H1 (cell line): ENCODE measurements around the gene PTGES2. TPM values are rescaled to one million over a fixed set of nuclear protein-coding genes. Genes with fewer than 3 reads are reported as not detected.
A peak's percentile ranks its signal among the peaks of the same experiment; 100 is the strongest.

ENCODE experiments used
- CTCF ChIA-PET: fragments of 300-600 bp; sonication (Branson Sonifier 250); formaldehyde crosslinking; loops from one replicate; lab custom pipeline; 2021; ENCODE audit not compliant: partially characterized antibody; lab: Charles Lee
- POLR2A ChIA-PET: fragments of 300-600 bp; sonication (Branson Sonifier 250); formaldehyde crosslinking; loops from one replicate; lab custom pipeline; 2021; ENCODE audit warnings: inconsistent platforms; ENCODE audit not compliant: partially characterized antibody; lab: Charles Lee
- DNase-seq, 2 experiments: peaks; one replicate each; pipeline versions ENCODE4 v3.0.0 to v3.0.0-alpha.2; 2010 to 2022; ENCODE audit warnings: low spot score in 2 of 2, low read depth in 1 of 2, mixed read lengths in 1 of 2
- FAIRE-seq: peaks from 2 replicates; lab custom pipeline; 2011; peaks lifted over from hg19 to GRCh38; lab: Jason Lieb, UNC
- H2AFZ ChIP-seq: 2 replicates; pipeline ENCODE4 v1.8.1; 2012; ENCODE audit warnings: low read length, inconsistent platforms
- H2AK5ac ChIP-seq: 2 replicates; pipeline ENCODE4 v1.6.1; 2013; ENCODE audit warnings: low read depth, low read length
- H2BK120ac ChIP-seq: replicated peaks from 2 replicates; pipeline ENCODE3; 2013; ENCODE audit warnings: low read depth, low read length, inconsistent platforms
- H2BK12ac ChIP-seq: 2 replicates; pipeline ENCODE4 v1.6.1; 2013; ENCODE audit warnings: low read depth, low read length
- H2BK15ac ChIP-seq: 2 replicates; pipeline ENCODE4 v1.6.1; 2013; ENCODE audit warnings: low read length
- H2BK20ac ChIP-seq: 2 replicates; pipeline ENCODE4 v1.6.1; 2013; ENCODE audit warnings: low read length
- H2BK5ac ChIP-seq: 2 replicates; pipeline ENCODE4 v1.6.1; 2013; ENCODE audit warnings: low read depth, low read length
- H3K14ac ChIP-seq: 2 replicates; pipeline ENCODE4 v1.6.1; 2013; ENCODE audit warnings: inconsistent platforms; ENCODE audit not compliant: insufficient read length
- H3K18ac ChIP-seq: 2 replicates; pipeline ENCODE4 v1.6.1; 2013; ENCODE audit warnings: low read length; ENCODE audit errors: extremely low read depth
- H3K23ac ChIP-seq: 2 replicates; pipeline ENCODE4 v1.6.1; 2013; ENCODE audit warnings: inconsistent platforms; ENCODE audit not compliant: insufficient read length
- H3K23me2 ChIP-seq: 2 replicates; pipeline ENCODE4 v1.6.1; 2013; ENCODE audit warnings: low read depth, low read length
- H3K27ac ChIP-seq: 2 replicates; pipeline ENCODE4 v1.6.1; 2011; ENCODE audit warnings: low read depth, low read length, inconsistent platforms
- H3K27me3 ChIP-seq, 4 experiments: replicated peaks in 1 of 4; 1 replicate in 1 of 4; 2 replicates in 3 of 4; pipeline versions ENCODE4 v1.6.1 to v1.8.1; 2011 to 2013; ENCODE audit warnings: low read length in 3 of 4, mild to moderate bottlenecking in 3 of 4, inconsistent platforms in 2 of 4, mixed read lengths in 2 of 4, moderate library complexity in 1 of 4; ENCODE audit not compliant: control insufficient read depth in 3 of 4, insufficient read depth in 3 of 4; ENCODE audit errors: extremely low read depth in 1 of 4
- H3K36me3 ChIP-seq, 4 experiments: 2 replicates each; pipeline versions ENCODE4 v1.6.1 to v1.8.1; 2011 to 2013; ENCODE audit warnings: mild to moderate bottlenecking in 4 of 4, low read length in 3 of 4, moderate library complexity in 2 of 4, control low read depth in 1 of 4, inconsistent platforms in 1 of 4; ENCODE audit not compliant: insufficient read depth in 4 of 4, control insufficient read depth in 2 of 4
- H3K4ac ChIP-seq: replicated peaks from 2 replicates; pipeline ENCODE3; 2013; ENCODE audit warnings: low read length, low read depth, mixed read lengths, inconsistent platforms; ENCODE audit not compliant: insufficient read length
- H3K4me1 ChIP-seq, 4 experiments: replicated peaks in 1 of 4; 1 replicate in 1 of 4; 2 replicates in 3 of 4; pipeline versions ENCODE4 v1.6.1 to v1.8.1; 2011 to 2013; ENCODE audit warnings: low read length in 3 of 4, inconsistent platforms in 2 of 4, mixed read lengths in 1 of 4; ENCODE audit not compliant: insufficient read depth in 4 of 4, control insufficient read depth in 3 of 4
- H3K4me2 ChIP-seq, 2 experiments: 2 replicates each; pipeline versions ENCODE4 v1.6.1 to v1.8.1; 2011 to 2013; ENCODE audit warnings: low read depth in 2 of 2, low read length in 2 of 2, control low read depth in 1 of 2, inconsistent platforms in 1 of 2, mild to moderate bottlenecking in 1 of 2; ENCODE audit not compliant: insufficient read depth in 1 of 2
- H3K4me3 ChIP-seq, 4 experiments: fragments of 200-600, 300-600 bp in 1 of 4; sonication (generic), shearing (Covaris generic), sonication (Bioruptor Twin) in 1 of 4; 2 replicates each; pipeline versions ENCODE4 v1.5.1 to v1.8.1; 2011 to 2016; ENCODE audit warnings: low read length in 4 of 4, low read depth in 3 of 4, control low read depth in 2 of 4, inconsistent platforms in 2 of 4, mild to moderate bottlenecking in 2 of 4, mixed read lengths in 1 of 4, moderate library complexity in 1 of 4; ENCODE audit not compliant: insufficient read depth in 2 of 4; ENCODE audit errors: extremely low read depth in 1 of 4
- H3K56ac ChIP-seq: replicated peaks from 2 replicates; pipeline ENCODE3; 2013; ENCODE audit warnings: low read depth, mild to moderate bottlenecking, mixed read lengths, low read length, inconsistent platforms; ENCODE audit not compliant: insufficient read length
- H3K79me1 ChIP-seq: 2 replicates; pipeline ENCODE4 v1.6.1; 2013; ENCODE audit warnings: low read depth, low read length, control low read depth
- H3K79me2 ChIP-seq, 2 experiments: 2 replicates each; pipeline versions ENCODE4 v1.6.1 to v1.8.1; 2012 to 2013; ENCODE audit warnings: low read length in 2 of 2, mild to moderate bottlenecking in 2 of 2, inconsistent platforms in 1 of 2; ENCODE audit not compliant: insufficient read depth in 2 of 2, control insufficient read depth in 1 of 2
- H3K9ac ChIP-seq, 4 experiments: replicated peaks in 1 of 4; 1 replicate in 1 of 4; 2 replicates in 3 of 4; pipeline versions ENCODE4 v1.6.1 to v1.8.1; 2011 to 2013; ENCODE audit warnings: low read depth in 3 of 4, low read length in 3 of 4, control low read depth in 2 of 4, mild to moderate bottlenecking in 2 of 4, moderate library complexity in 2 of 4, inconsistent platforms in 1 of 4; ENCODE audit errors: extremely low read depth in 1 of 4
- H3K9me3 ChIP-seq, 2 experiments: 2 replicates each; pipeline versions ENCODE4 v1.6.1 to v1.8.1; 2012 to 2013; ENCODE audit warnings: mild to moderate bottlenecking in 2 of 2, moderate library complexity in 2 of 2, control low read depth in 1 of 2, inconsistent platforms in 1 of 2, low read depth in 1 of 2, low read length in 1 of 2, mixed read lengths in 1 of 2; ENCODE audit not compliant: insufficient read depth in 2 of 2
- H4K20me1 ChIP-seq, 2 experiments: replicated peaks in 1 of 2; 2 replicates each; pipeline versions ENCODE3 to v1.8.1; 2011 to 2013; ENCODE audit warnings: inconsistent platforms in 2 of 2, low read length in 2 of 2, mild to moderate bottlenecking in 1 of 2; ENCODE audit not compliant: insufficient read depth in 2 of 2, control insufficient read depth in 1 of 2
- H4K5ac ChIP-seq: 2 replicates; pipeline ENCODE4 v1.6.1; 2013; ENCODE audit warnings: low read length, low read depth, mixed read lengths, inconsistent platforms; ENCODE audit not compliant: insufficient read length
- H4K8ac ChIP-seq: 2 replicates; pipeline ENCODE4 v1.8.0; 2013; ENCODE audit warnings: mild to moderate bottlenecking, moderate library complexity, low read length, inconsistent platforms; ENCODE audit not compliant: insufficient read depth; ENCODE audit errors: extremely low read depth
- H4K91ac ChIP-seq: replicated peaks from 2 replicates; pipeline ENCODE3; 2013; ENCODE audit warnings: low read length, mixed read lengths, inconsistent platforms; ENCODE audit not compliant: insufficient read length
- CBX5 ChIP-seq: fragments of 300-800, 300-1000 bp; sonication (generic); IDR thresholded peaks from 2 replicates; pipeline ENCODE4 v1.7.1; 2016; ENCODE audit warnings: antibody characterized with exemption, low read length, low read depth
- HDAC2 ChIP-seq, 2 experiments: fragments of 300-600 bp in 1 of 2; sonication (generic) in 1 of 2; IDR thresholded peaks; 2 replicates each; pipeline ENCODE4 v1.6.1; 2011 to 2012; ENCODE audit warnings: low read depth in 2 of 2, low read length in 2 of 2, mild to moderate bottlenecking in 2 of 2, moderate library complexity in 2 of 2, borderline replicate concordance in 1 of 2, inconsistent platforms in 1 of 2
- JUN ChIP-seq: IDR thresholded peaks from 2 replicates; pipeline ENCODE4 v1.6.1; 2011; ENCODE audit warnings: low read depth, mild to moderate bottlenecking, improper control_type of control experiment, low read length
- POLR2AphosphoS5 ChIP-seq: IDR thresholded peaks from 2 replicates; pipeline ENCODE4 v1.6.1; 2011; ENCODE audit warnings: low read depth, low read length
- POU5F1 ChIP-seq: IDR thresholded peaks from 2 replicates; pipeline ENCODE4 v1.6.1; 2011; ENCODE audit warnings: low read depth, mild to moderate bottlenecking, low read length, moderate library complexity
- RXRA ChIP-seq: IDR thresholded peaks from 2 replicates; pipeline ENCODE4 v1.6.1; 2011; ENCODE audit warnings: low read depth, mild to moderate bottlenecking, low read length, moderate library complexity; ENCODE audit not compliant: insufficient read depth
- SIN3A ChIP-seq, 2 experiments: IDR thresholded peaks in 1 of 2; conservative IDR thresholded peaks in 1 of 2; 2 replicates each; pipeline ENCODE4 v1.6.1; 2011 to 2012; ENCODE audit warnings: low read length in 2 of 2, improper control_type of control experiment in 1 of 2, low read depth in 1 of 2, mild to moderate bottlenecking in 1 of 2
- TAF7 ChIP-seq: optimal IDR thresholded peaks from 2 replicates; pipeline ENCODE3; 2011; ENCODE audit warnings: low read depth, mild to moderate bottlenecking, inconsistent platforms, low read length, moderate library complexity, borderline replicate concordance
- WGBS, 2 experiments: shearing (Covaris generic) in 1 of 2; methylation state at CpG; one replicate each; pipeline versions ENCODE4 v1.1.6 to v1.1.7; 2013 to 2015; ENCODE audit warnings: low lambda C conversion rate in 2 of 2, mixed read lengths in 2 of 2, inconsistent platforms in 1 of 2, low coverage in 1 of 2, missing lambda C conversion rate in 1 of 2; ENCODE audit not compliant: insufficient replicate concordance in 2 of 2, insufficient coverage in 1 of 2, insufficient read length in 1 of 2; ENCODE audit errors: extremely low coverage in 1 of 2, missing lambda C conversion rate in 1 of 2; 5-methylcytosine and 5-hydroxymethylcytosine counted together
- polyA plus RNA-seq, 7 experiments: library from polyadenylated mRNA; depleted of rRNA in 3 of 7; stranded (reverse) in 5 of 7; unstranded in 2 of 7; fragments of >200 nt in 5 of 7; fragments of 200-250 nt in 2 of 7; gene quantifications; 1 replicate in 5 of 7; 2 replicates in 1 of 7; 4 replicates in 1 of 7; pipeline versions ENCODE4 v1.2.1 to v1.2.3, GENCODE V29; 2011 to 2013; ENCODE audit warnings: missing spikeins in 2 of 7, mixed read lengths in 2 of 7
- total RNA-seq: library from RNA; stranded (reverse); fragmentation: NEBNext Ultra II Directional; extraction: Animal tissue kit (Norgen Biotek cat#: 25700); gene quantifications from 2 replicates; pipeline ENCODE4 v1.2.1, GENCODE V29; 2021

The PTGES2 gene
- total and polyA plus RNA-seq, 2 of the 8 experiments (the other 6 are each of a cell fraction or from before 2014, with no cell fraction given) = 80.7 to 81.2 TPM

DNA sequence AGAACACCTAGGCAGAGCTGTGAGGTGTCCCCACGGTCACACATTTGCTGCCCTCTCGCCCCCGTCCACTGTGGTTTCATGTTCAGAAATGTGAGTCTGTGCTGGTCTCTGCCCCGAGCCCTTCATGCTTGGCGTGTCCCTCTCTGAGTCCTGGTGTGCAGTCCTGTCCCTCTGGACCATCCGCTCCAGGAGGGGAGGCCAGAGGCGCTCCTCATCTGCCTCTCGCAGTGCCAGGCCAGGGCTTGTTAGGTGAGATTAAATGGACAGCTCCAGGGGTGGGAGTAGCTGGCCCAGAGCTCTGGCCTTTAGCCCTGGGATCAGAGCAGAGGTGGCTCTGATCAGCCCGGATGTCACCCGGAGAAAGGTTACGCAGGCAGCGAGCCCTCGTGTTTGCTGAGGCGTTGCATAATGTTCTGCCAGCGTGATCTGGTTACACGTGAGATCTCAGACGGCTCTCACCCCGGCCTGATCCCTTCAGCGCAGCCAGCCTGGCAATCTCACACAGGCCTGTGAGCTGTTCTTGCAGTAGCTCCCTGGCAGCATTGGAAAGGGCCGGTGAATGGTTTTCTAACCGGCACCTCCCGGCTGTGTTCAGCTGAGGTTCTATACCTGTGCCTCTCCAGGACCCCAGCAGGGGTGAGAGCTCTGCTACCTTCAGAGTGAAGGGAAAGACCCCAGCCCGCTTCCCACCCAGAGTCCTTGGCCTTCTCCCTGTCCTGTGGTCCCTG, 24.5 kb downstream of the PTGES2 start:
- TF ChIP-seq JUN (no peak), RXRA (no peak), POLR2AphosphoS5 (no peak), SIN3A (conservative IDR thresholded peaks at IDR 0.05 in 1 of 2, IDR thresholded peaks at IDR 0.05 in 1 of 2; ENCODE audit: low read depth in 1 of 2, low read length in 2 of 2) (no peak), TAF7 (no peak), HDAC2 (IDR thresholded peaks at IDR 0.05; ENCODE audit: borderline replicate concordance in 1 of 2, low read depth in 2 of 2, low read length in 2 of 2) (no peak), CBX5 (no peak), POU5F1 (no peak)
- Histone ChIP-seq H4K8ac (no peak overlapping the region), H3K79me1 (peaks cover 14% of the 10 kb centered on the region), H2BK20ac (no peak overlapping the region), H3K79me2 (peaks cover 0 to 20% of the 10 kb centered on the region in 2 experiments; a peak in 2 of 4 replicates), H3K9ac (no peak overlapping the region), H2AK5ac (no peak overlapping the region), H3K4ac (no peak overlapping the region), H3K4me1 (peaks cover 11 to 22% (median 16%) of the 10 kb centered on the region in 4 experiments), H4K91ac (no peak overlapping the region), H2AFZ (no peak overlapping the region), H3K36me3 (peaks cover 25 to 54% (median 42%) of the 10 kb centered on the region in 4 experiments), H3K23me2 (peaks cover 9% of the 10 kb centered on the region), H3K27me3 (no peaks in the 10 kb centered on the region), H3K14ac (no peak overlapping the region), H3K4me3 (no peak overlapping the region), H2BK12ac (no peak overlapping the region), H3K9me3 (no peaks in the 10 kb centered on the region), H2BK120ac (no peak overlapping the region), H4K5ac (no peak overlapping the region), H3K23ac (no peak overlapping the region), H4K20me1 (peaks cover 9 to 35% of the 10 kb centered on the region in 2 experiments), H3K56ac (peak overlapping the region; percentile 22), H3K18ac (no peak overlapping the region), H2BK5ac (no peak overlapping the region), H3K4me2 (no peak overlapping the region), H2BK15ac (no peak overlapping the region), H3K27ac (no peak overlapping the region)
- POLR2A ChIA-PET = interaction anchor here (0.6 to 12.1 kb wide), 7 partner anchors 8 to 101 kb away, joined by 3 to 119 read pairs (median 4); no protein-coding TSS in a partner anchor
- DNase-seq (no peak), FAIRE-seq (no peak)
- WGBS, 2 experiments = 93% methylated on average over 23 of the region's 23 CpGs; no CpG with 5 or more reads in 1 of the 2 experiments
- CTCF ChIA-PET = interaction anchor here (0.8 to 10.5 kb wide), 18 partner anchors 9 to 161 kb away, joined by 3 to 114 read pairs (median 4); no protein-coding TSS in a partner anchor
